ENCODE results near the gene CENPL. TPM values are rescaled to one million over a fixed set of nuclear protein-coding genes. Genes with fewer than 3 reads are reported as not detected.

CENPL gene
- total RNA-seq, 1 donor from 2014 or later = 12.5 TPM

DNA sequence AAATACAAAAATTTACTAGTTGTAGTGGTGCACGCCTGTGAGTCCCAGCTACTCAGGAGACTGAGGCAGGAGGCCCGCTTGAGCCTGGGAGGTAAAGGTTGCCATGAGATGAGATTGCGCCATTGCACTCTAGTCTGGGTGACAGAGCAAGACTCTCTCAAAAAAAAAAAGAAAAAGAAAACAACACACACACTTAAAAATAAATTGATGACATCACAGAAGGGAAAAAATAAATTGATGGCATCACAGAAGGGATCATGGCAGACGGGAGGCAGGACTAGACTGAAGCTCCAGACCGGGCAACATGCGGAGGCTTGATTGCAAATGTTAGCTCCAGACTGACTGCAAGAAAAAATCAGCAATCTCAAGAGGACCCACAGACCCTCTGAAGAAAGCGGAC, 66.6 kb downstream of the CENPL start:
- DNase-seq (ENCODE audit: low spot score) = no peak

DNA sequence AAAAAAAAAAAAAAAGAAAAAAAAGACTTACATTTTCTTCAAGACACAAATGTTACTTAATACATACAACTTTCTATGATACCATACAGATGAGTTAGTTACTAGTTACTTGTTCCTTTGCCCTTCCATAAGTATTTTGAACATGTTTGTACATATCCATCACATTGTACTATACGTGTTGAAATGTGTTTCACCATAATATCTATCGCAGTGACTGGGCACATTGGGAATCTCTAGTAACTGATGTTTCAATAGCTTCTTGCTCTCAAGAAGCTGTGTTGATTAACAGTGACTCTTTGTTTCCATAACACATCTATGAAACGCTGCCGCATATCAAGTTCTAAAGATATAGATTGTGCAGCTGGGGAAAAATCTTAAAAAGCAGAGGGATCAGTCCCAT, 67.0 kb downstream of the CENPL start:
- DNase-seq (ENCODE audit: low spot score) = no peak

DNA sequence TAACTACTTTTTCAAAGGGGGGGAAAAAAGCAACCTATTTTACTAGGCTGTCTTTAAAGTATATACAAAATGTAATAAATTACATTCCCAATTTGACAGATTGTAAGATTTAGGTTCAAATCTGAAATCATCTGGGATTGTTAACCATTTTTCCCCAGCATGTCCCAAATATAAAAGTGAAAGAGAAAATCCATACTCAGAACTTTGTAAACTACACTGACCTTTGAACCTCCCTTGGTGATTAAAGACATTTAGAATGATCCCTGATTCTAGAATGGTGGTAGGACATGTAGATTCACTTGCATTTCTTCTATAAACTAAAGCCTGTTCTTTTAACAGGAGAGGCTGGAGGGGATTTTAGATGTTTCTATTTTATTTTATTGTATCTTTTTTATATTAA, 70.9 kb downstream of the CENPL start:
- no peak for DNase-seq (ENCODE audit: low spot score)

Other genes with a start within 250 kb of the CENPL start
- 1.7 TPM for gene SLC9C2, start 221.8 kb downstream of the CENPL start, total RNA-seq (ENCODE audit: insufficient read depth, low replicate concordance)
- not detected for gene TEX50, start 189.5 kb downstream of the CENPL start, total RNA-seq (ENCODE audit: insufficient read depth, low replicate concordance)
- 10.1 TPM for gene ANKRD45, start 155.0 kb downstream of the CENPL start, total RNA-seq (ENCODE audit: insufficient read depth, low replicate concordance)
- 29.9 TPM for gene KLHL20, start 109.9 kb downstream of the CENPL start, total RNA-seq (ENCODE audit: insufficient read depth, low replicate concordance)
- gene DARS2, start 210 bp downstream of the CENPL start, total RNA-seq (ENCODE audit: insufficient read depth, low replicate concordance) = 18.8 TPM
- gene GAS5, start 43.1 kb upstream of the CENPL start, total RNA-seq (ENCODE audit: insufficient read depth, low replicate concordance) = 428 TPM
- gene ZBTB37, start 43.5 kb upstream of the CENPL start, total RNA-seq (ENCODE audit: insufficient read depth, low replicate concordance) = 14.9 TPM
- gene SERPINC1, start 92.4 kb upstream of the CENPL start, total RNA-seq (ENCODE audit: insufficient read depth, low replicate concordance) = not detected
- 20.2 TPM for gene RC3H1, start 197.5 kb upstream of the CENPL start, total RNA-seq (ENCODE audit: insufficient read depth, low replicate concordance)

All from umbilical cord (tissue), 2 donors.